Peyer's patch (tissue), 4 donors: ENCODE measurements around the gene ATP11C. TPM values are rescaled to one million over a fixed set of nuclear protein-coding genes. Genes with fewer than 3 reads are reported as not detected.
"Not testable (repeated sequence)": the region's sequence is repeated elsewhere in the genome, so short reads cannot be mapped to it uniquely, and the experiment has no call there.

Source experiments
- DNase-seq, 3 donors: peaks; one replicate each; pipeline ENCODE4 v3.0.0-alpha.2; 2017 to 2019
- H3K27ac ChIP-seq, 4 donors: fragments of 200-600 bp; sonication (generic); one replicate each; pipeline ENCODE4 v1.5.1; 2016 to 2019
- H3K27me3 ChIP-seq, 2 donors: fragments of 200-600 bp; sonication (generic); one replicate each; pipeline ENCODE4 v1.5.1; 2019
- H3K36me3 ChIP-seq, 3 donors: fragments of 200-600 bp; sonication (generic); one replicate each; pipeline ENCODE4 v1.5.1; 2016 to 2019
- H3K4me1 ChIP-seq, 4 donors: fragments of 200-600 bp; sonication (generic); one replicate each; pipeline ENCODE4 v1.5.1; 2016 to 2019
- H3K4me3 ChIP-seq, 4 donors: fragments of 200-600 bp; sonication (generic); 1 replicate in 3 of 4; 2 replicates in 1 of 4; pipeline ENCODE4 v1.5.1; 2016 to 2019; ENCODE audit warnings: mild to moderate bottlenecking in 1 of 4
- H3K9me3 ChIP-seq, 4 donors: fragments of 200-600 bp; sonication (generic); one replicate each; pipeline ENCODE4 v1.5.1; 2016 to 2019; ENCODE audit warnings: mild to moderate bottlenecking in 1 of 4
- POLR2A ChIP-seq, 2 donors: fragments of 450-650 bp; IDR thresholded peaks; one replicate each; pipeline ENCODE4 v1.5.1; 2017; ENCODE audit warnings: antibody characterized with exemption in 2 of 2, mild to moderate bottlenecking in 2 of 2, moderate library complexity in 2 of 2
- small RNA-seq, 2 donors: library from RNA; depleted of rRNA; stranded (forward); fragments of <200 nt; gene quantifications; one replicate each; pipeline ENCODE3, GENCODE V24; 2016
- total RNA-seq, 4 donors: library from RNA; depleted of rRNA; stranded (reverse); fragments of >200 nt; gene quantifications; one replicate each; pipeline ENCODE4 v1.1.0, GENCODE V29; 2016
- TF ChIP-seq, protein P1 (sequence below), 6 experiments: fragments of 450-650 bp in 4 of 6; fragments of 200-600 bp in 2 of 6; sonication (generic) in 1 of 6; IDR thresholded peaks; one replicate each; pipeline ENCODE4 v1.5.1; 2017 to 2019; ENCODE audit warnings: antibody characterized with exemption in 6 of 6, mild to moderate bottlenecking in 3 of 6, moderate library complexity in 1 of 6

The ATP11C gene
- total RNA-seq, 4 donors from 2014 or later, result 8.9 to 46.2 (median 13.1) TPM

- DNase-seq, result no peak
- peak overlapping the region in 2 of 4 donors; percentile 16 to 29 for H3K4me3 ChIP-seq
- no peaks in the 10 kb centered on the region for H3K27me3 ChIP-seq
- no peaks in the 10 kb centered on the region for H3K4me1 ChIP-seq
- H3K9me3 ChIP-seq, result no peaks in the 10 kb centered on the region
- H3K27ac ChIP-seq, result no peak overlapping the region
- no peaks in the 10 kb centered on the region for H3K36me3 ChIP-seq
- TF ChIP-seq, protein P1, sequence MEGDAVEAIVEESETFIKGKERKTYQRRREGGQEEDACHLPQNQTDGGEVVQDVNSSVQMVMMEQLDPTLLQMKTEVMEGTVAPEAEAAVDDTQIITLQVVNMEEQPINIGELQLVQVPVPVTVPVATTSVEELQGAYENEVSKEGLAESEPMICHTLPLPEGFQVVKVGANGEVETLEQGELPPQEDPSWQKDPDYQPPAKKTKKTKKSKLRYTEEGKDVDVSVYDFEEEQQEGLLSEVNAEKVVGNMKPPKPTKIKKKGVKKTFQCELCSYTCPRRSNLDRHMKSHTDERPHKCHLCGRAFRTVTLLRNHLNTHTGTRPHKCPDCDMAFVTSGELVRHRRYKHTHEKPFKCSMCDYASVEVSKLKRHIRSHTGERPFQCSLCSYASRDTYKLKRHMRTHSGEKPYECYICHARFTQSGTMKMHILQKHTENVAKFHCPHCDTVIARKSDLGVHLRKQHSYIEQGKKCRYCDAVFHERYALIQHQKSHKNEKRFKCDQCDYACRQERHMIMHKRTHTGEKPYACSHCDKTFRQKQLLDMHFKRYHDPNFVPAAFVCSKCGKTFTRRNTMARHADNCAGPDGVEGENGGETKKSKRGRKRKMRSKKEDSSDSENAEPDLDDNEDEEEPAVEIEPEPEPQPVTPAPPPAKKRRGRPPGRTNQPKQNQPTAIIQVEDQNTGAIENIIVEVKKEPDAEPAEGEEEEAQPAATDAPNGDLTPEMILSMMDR (IDR thresholded peaks at IDR 0.05), result no peak
- TF ChIP-seq POLR2A (IDR thresholded peaks at IDR 0.05), result no peak
Measured at GRCh38 chrX:139691843-139692505, 240.9 kb downstream of the ATP11C start.

DNA sequence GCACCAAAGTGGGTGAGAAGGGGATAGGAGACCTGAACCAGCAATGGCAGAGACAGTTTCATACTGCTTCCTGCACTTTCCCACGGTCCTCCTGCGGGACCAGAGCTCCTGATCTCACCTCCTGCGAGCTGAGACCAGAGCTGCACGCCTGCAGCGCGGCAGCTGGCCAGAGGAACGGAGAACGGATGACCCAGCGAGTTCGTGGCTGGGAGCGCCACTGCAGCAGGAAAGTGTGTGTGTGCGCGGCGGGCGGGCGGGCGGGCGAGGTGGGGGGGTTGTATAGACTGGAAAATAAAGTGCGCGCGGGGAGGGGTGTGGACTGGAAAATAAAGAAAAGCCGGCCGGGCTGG lies 241.4 kb downstream of the ATP11C start:
- no peak for DNase-seq
- no peak overlapping the region for H3K27ac ChIP-seq
- H3K4me3 ChIP-seq, result peak overlapping the region in 1 of 4 donors; percentile 29
- no peaks in the 10 kb centered on the region for H3K36me3 ChIP-seq
- no peak for TF ChIP-seq POLR2A (IDR thresholded peaks at IDR 0.05)
- TF ChIP-seq, protein P1 (IDR thresholded peaks at IDR 0.05), result no peak
- no peaks in the 10 kb centered on the region for H3K4me1 ChIP-seq
- H3K9me3 ChIP-seq, result no peaks in the 10 kb centered on the region
- H3K27me3 ChIP-seq, result no peaks in the 10 kb centered on the region

DNA sequence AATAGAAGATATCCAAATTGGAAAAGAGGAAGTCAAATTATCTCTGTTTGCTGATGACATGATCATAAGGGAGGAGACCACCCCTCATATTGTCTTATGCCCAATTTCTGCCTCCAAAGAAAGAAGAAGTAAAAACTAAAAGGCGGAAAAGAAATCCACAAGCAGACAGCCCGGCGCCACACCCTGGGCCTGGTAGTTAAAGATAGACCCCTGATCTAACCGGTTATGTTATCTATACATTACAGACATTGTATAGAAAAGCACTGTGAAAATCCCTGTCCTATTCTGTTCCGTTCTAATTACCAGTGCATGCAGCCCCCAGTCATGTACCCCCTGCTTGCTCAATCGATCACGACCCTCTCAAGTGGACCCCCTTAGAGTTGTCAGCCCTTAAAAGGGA lies 247.7 kb downstream of the ATP11C start:
- H3K9me3 ChIP-seq, H3K4me1 ChIP-seq, H3K27me3 ChIP-seq, DNase-seq, H3K4me3 ChIP-seq, H3K36me3 ChIP-seq, H3K27ac ChIP-seq: not testable (repeated sequence)

DNA sequence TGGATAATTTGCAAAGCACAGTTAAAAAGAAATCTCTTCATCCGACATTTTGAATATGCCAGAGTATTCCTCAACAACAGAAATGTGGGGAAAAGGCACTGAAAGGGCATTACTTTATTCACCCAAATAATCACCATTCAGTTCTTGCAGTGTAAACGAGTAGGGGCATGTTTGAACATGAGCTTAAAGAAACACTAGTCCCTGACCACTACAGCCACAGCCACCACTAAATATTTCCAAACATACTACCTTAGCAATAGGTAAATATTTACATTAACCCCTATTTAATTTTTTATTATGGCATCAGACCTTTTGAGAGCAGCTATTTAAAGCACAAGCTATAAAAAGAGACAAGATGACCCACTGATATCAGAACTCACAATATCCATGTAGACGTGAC lies 252.5 kb downstream of the ATP11C start:
- Histone ChIP-seq H3K27ac (no peak overlapping the region), H3K4me3 (no peak overlapping the region), H3K9me3 (no peaks in the 10 kb centered on the region), H3K27me3 (no peaks in the 10 kb centered on the region), H3K4me1 (no peaks in the 10 kb centered on the region), H3K36me3 (no peaks in the 10 kb centered on the region)
- no peak for DNase-seq
- no peak for TF ChIP-seq POLR2A (IDR thresholded peaks at IDR 0.05)
- TF ChIP-seq, protein P1 (IDR thresholded peaks at IDR 0.05), result no peak

Small RNAs within 50 kb of the gene (small RNA-seq; reads per million reads assigned to genes)
- 0.64 to 3.1 reads per million in 2 donors for gene MIR505
- gene RF00425, result 0 reads per million in 2 donors
- gene RF01210, result 0 reads per million in 2 donors
- 0 reads per million in 2 donors for gene RNU6ATAC23P

Other genes starting within 250 kb of the ATP11C start
- gene MCF2, start 224.9 kb downstream of the ATP11C start, total RNA-seq, result 1 to 10 TPM in 1 of 4 donors, not detected in 3; 2.5 TPM
- gene CXorf66, start 32.5 kb upstream of the ATP11C start, total RNA-seq, result not detected